BE2C (cell line): ENCODE measurements around the gene MEN1.

Experiments used
- DNase-seq: peaks from one replicate; pipeline ENCODE4 v3.0.0-alpha.2; 2020
- H3K27me3 ChIP-seq: fragments of 250-450 bp; sonication (Bioruptor Pico); 2 replicates; pipeline ENCODE4 v1.5.1; 2020; ENCODE audit warnings: mild to moderate bottlenecking
- H3K36me3 ChIP-seq: fragments of 250-450 bp; sonication (Bioruptor Pico); 2 replicates; pipeline ENCODE4 v1.5.1; 2020; ENCODE audit warnings: mild to moderate bottlenecking
- H3K4me1 ChIP-seq: fragments of 250-450 bp; sonication (Bioruptor Pico); 2 replicates; pipeline ENCODE4 v1.5.1; 2020
- H3K4me3 ChIP-seq: 2 replicates; pipeline ENCODE4 v1.5.1; 2011; ENCODE audit warnings: low read depth, low read length
- H3K9me3 ChIP-seq: fragments of 250-450 bp; sonication (Bioruptor Pico); 2 replicates; pipeline ENCODE4 v1.5.1; 2020
- TF ChIP-seq, protein P1 (sequence below): IDR thresholded peaks from 2 replicates; pipeline ENCODE4 v1.5.1; 2012; ENCODE audit warnings: mild to moderate bottlenecking, low read depth, low read length

MEN1 gene

DNA sequence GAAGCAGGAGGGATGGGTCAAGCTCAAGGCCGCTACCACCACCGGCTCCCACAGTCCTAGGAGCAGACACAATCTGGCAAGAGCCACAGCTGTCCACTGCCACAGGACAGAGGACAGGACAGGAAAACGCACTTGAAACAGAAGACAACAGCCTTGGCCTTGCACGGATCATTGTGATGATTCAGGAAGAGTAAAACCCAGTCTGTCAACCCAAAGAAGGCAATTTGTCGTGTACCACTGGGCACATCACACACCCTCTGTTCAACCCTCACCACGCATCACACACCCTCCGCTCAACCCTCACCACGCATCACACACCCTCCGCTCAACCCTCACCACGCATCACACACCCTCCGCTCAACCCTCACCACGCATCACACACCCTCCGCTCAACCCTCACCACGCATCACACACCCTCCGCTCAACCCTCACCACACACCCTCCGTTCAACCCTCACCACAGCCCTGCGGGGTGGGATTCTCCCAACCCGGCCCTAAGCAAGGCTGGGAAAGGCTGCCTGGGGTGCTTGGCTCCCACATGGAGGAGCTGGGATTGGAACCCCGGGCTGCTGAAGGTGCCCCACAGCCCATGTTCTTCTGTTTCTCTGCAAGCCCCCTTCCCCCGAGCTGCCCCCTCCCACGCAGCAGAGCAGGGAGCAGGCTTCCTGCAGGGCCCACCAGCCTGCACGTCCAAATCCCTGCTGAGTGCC, 45.4 kb upstream of the MEN1 start:
- no peaks in the 10 kb centered on the region for H3K27me3 ChIP-seq
- peaks cover 19% of the 10 kb centered on the region for H3K4me1 ChIP-seq
- peaks cover 4% of the 10 kb centered on the region; the same call in 1 of the 2 replicates for H3K36me3 ChIP-seq
- DNase-seq: no peak
- no peak overlapping the region for H3K4me3 ChIP-seq
- TF ChIP-seq, protein P1, sequence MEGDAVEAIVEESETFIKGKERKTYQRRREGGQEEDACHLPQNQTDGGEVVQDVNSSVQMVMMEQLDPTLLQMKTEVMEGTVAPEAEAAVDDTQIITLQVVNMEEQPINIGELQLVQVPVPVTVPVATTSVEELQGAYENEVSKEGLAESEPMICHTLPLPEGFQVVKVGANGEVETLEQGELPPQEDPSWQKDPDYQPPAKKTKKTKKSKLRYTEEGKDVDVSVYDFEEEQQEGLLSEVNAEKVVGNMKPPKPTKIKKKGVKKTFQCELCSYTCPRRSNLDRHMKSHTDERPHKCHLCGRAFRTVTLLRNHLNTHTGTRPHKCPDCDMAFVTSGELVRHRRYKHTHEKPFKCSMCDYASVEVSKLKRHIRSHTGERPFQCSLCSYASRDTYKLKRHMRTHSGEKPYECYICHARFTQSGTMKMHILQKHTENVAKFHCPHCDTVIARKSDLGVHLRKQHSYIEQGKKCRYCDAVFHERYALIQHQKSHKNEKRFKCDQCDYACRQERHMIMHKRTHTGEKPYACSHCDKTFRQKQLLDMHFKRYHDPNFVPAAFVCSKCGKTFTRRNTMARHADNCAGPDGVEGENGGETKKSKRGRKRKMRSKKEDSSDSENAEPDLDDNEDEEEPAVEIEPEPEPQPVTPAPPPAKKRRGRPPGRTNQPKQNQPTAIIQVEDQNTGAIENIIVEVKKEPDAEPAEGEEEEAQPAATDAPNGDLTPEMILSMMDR: no peak
- H3K9me3 ChIP-seq: no peaks in the 10 kb centered on the region

DNA sequence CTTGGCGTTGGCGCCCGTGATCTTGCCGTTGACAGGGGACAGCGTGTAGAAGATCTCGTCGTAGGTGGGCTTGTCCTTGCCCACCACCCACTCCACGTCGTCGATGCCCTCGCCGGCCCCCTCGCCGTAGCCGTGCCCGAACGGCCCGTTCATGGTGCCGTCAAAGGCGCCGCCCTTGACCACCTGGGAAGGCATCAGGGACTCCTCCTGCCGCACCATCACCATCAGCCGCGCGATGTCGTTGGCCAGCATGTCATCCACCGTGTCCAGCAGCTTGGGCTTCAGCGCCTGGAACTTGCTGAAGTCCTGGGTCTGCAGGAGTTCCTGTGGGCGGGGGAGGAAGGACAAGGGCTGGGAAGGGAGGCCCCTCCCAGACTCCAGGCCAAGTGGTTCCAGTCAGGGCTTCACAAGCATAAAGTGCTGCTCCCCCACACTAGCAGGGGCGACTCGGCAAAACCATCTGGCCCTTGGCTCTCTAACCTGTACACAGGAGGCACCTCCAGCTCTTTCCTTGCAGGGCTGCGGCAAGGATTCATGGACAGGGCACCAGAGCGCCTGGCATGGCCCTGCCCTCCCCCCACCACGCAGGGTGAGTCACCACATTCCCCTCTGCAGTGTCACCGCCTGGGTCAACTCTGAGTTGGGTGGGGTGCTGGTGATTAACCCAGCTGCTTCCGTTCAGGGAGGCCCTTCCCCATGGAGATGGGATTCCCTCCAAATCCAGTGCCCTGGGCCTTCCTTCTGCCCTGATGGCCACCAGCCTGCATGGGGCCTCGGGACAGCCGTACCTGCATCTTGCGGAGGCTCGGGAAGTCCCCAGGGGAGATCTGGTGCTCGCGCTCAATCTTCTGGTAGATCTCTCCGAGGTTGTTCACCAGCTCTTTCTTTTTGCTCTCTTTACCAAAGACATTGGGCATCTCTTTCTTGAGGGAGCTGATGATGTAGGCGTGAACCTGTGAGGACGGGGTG, 44.5 kb upstream of the MEN1 start:
- H3K27me3 ChIP-seq: no peaks in the 10 kb centered on the region
- H3K4me1 ChIP-seq: peaks cover 19% of the 10 kb centered on the region
- H3K4me3 ChIP-seq: no peak overlapping the region
- no peaks in the 10 kb centered on the region for H3K9me3 ChIP-seq
- TF ChIP-seq, protein P1: no peak
- DNase-seq: peak; percentile 62
- H3K36me3 ChIP-seq: peaks cover 4% of the 10 kb centered on the region; the same call in 1 of the 2 replicates

DNA sequence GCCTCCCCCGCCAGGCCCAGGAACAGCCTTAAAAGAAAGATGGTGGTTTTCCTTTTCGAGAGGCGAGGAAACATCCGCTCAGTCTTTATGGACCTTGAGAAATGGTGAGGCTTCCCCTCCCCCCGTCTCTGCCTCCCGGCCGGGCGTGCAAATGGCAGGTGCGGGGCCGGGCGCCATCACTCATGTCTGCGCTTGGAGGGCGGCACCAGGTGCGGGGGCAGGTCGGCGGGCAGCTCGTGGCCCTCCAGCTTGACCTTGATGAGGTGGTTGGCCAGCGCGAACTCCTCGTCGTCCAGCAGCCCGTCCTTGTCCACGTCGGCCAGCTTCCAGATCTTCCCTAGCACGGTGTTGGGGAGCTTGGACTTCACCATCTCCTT, 43.8 kb upstream of the MEN1 start:
- TF ChIP-seq, protein P1: no peak
- no peak for DNase-seq
- Histone ChIP-seq H3K4me1 (peaks cover 19% of the 10 kb centered on the region), H3K4me3 (no peak overlapping the region), H3K36me3 (peaks cover 4% of the 10 kb centered on the region; the same call in 1 of the 2 replicates), H3K9me3 (no peaks in the 10 kb centered on the region), H3K27me3 (no peaks in the 10 kb centered on the region)

DNA sequence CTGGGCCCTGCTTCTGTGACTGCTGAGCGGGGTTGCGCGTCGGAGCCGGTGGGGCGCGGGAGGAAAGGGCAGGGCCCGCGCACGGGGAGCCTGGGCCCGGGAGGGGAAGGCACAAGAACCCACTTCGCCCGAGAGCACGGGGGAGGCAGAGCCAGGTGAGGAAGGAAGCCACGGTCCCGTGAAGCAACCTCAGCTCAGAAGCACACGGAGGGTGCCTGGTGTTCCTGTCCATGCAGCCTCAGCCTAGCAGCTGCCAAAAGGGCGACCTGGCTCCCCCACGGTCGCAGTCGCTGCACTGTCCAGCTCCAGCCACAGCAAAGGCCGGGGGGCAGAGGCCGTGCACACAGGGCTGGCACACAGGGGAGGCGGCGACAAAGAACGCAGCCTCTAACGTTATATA, 43.4 kb upstream of the MEN1 start:
- peaks cover 4% of the 10 kb centered on the region; the same call in 1 of the 2 replicates for H3K36me3 ChIP-seq
- no peaks in the 10 kb centered on the region for H3K9me3 ChIP-seq
- no peak overlapping the region for H3K4me3 ChIP-seq
- no peaks in the 10 kb centered on the region for H3K27me3 ChIP-seq
- H3K4me1 ChIP-seq: peaks cover 19% of the 10 kb centered on the region
- no peak for DNase-seq
- TF ChIP-seq, protein P1: no peak

DNA sequence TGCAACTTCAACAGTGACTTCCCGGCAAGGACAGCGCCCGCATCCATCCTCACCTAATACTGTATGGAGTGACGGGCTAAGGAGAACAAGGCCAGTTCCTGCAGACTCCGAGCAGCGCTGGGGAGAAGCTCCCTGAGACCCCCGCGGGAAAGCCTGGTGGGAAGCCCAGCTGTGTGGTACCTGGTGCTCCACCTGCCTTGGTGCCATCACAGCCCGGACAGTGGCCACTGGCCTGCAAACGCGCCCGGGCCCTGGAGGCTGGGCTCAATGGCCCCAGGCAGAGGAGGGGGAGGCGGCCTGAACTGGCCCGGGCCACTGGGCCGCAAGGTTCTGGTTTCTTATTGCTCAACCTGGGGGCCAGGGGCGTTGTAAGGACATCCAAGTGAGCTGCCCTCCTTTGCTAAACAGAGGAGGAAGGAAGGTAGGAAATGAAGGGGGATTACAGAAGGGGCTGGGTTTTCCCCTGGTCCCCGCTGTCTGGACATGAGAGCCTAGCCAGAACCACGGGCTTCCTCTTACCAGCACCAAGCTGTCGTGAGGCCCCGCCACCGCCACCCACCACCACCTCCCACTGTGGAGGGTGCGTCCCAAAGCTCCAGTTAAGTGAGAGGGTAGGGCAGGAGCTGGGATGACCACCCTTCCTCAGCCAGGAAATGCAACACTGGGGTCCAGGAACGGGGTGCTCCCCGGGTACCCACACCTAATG, 42.6 kb upstream of the MEN1 start:
- H3K4me1 ChIP-seq: peaks cover 19% of the 10 kb centered on the region
- H3K36me3 ChIP-seq: peaks cover 4% of the 10 kb centered on the region; the same call in 1 of the 2 replicates
- TF ChIP-seq, protein P1: no peak
- H3K9me3 ChIP-seq: no peaks in the 10 kb centered on the region
- no peaks in the 10 kb centered on the region for H3K27me3 ChIP-seq
- DNase-seq: no peak
- no peak overlapping the region for H3K4me3 ChIP-seq
